DOHH2 (cell line): ENCODE data around the gene NUP160.
"Not testable (repeated sequence)": the region's sequence is repeated elsewhere in the genome, so short reads cannot be mapped to it uniquely, and the experiment has no call there.

Experiments
- H3F3A ChIP-seq: fragments of 200-600 bp; sonication (generic), shearing (Covaris generic); 2 replicates; pipeline ENCODE4 v1.6.0; 2016; ENCODE audit warnings: antibody characterized with exemption, mild to moderate bottlenecking; ENCODE audit not compliant: control insufficient read depth, insufficient read depth
- H3K27ac ChIP-seq: fragments of 200-600 bp; sonication (generic); 2 replicates; pipeline ENCODE4 v1.5.1; 2014; ENCODE audit warnings: low read depth, mild to moderate bottlenecking, low read length, moderate library complexity
- H3K27me3 ChIP-seq: fragments of 200-600 bp; sonication (generic); 2 replicates; pipeline ENCODE4 v1.6.1; 2014; ENCODE audit warnings: mild to moderate bottlenecking, low read length, mixed read lengths; ENCODE audit not compliant: control insufficient read depth
- H3K36me3 ChIP-seq: fragments of 200-600 bp; sonication (generic); 2 replicates; pipeline ENCODE4 v1.6.1; 2014; ENCODE audit warnings: mild to moderate bottlenecking, low read length, moderate library complexity, mixed read lengths; ENCODE audit not compliant: control insufficient read depth
- H3K4me1 ChIP-seq: fragments of 200-600 bp; sonication (generic); 2 replicates; pipeline ENCODE4 v1.6.1; 2014; ENCODE audit warnings: mild to moderate bottlenecking, low read length, mixed read lengths; ENCODE audit not compliant: control insufficient read depth
- H3K4me2 ChIP-seq: fragments of 200-600 bp; sonication (generic); 2 replicates; pipeline ENCODE4 v1.6.0; 2014; ENCODE audit warnings: mild to moderate bottlenecking, low read length, moderate library complexity
- H3K4me3 ChIP-seq: fragments of 200-600 bp; sonication (generic); 2 replicates; pipeline ENCODE4 v1.5.1; 2014; ENCODE audit warnings: mild to moderate bottlenecking, low read length, mixed read lengths
- H3K79me2 ChIP-seq: fragments of 200-600 bp; sonication (generic); 2 replicates; pipeline ENCODE4 v1.6.1; 2014; ENCODE audit warnings: mild to moderate bottlenecking, low read length, mixed read lengths; ENCODE audit not compliant: control insufficient read depth
- H3K9me2 ChIP-seq: fragments of 200-600 bp; sonication (generic); replicated peaks from 2 replicates; pipeline ENCODE4 v1.6.1; 2014; ENCODE audit warnings: mild to moderate bottlenecking, low read length, mixed read lengths; ENCODE audit not compliant: control insufficient read depth
- H3K9me3 ChIP-seq: fragments of 200-600 bp; sonication (generic); 2 replicates; pipeline ENCODE4 v1.6.1; 2014; ENCODE audit warnings: antibody characterized with exemption, low read length, mixed read lengths; ENCODE audit not compliant: control insufficient read depth, insufficient read depth
- H4K20me1 ChIP-seq: fragments of 200-600 bp; sonication (generic); 2 replicates; pipeline ENCODE4 v1.6.0; 2014; ENCODE audit warnings: low read depth, mild to moderate bottlenecking, antibody characterized with exemption, low read length, moderate library complexity; ENCODE audit not compliant: control insufficient read depth, insufficient read depth
- CTCF ChIP-seq: fragments of 200-600 bp; sonication (generic); IDR thresholded peaks from one replicate; pipeline ENCODE4 v1.5.1; 2014; ENCODE audit warnings: antibody characterized with exemption, mild to moderate bottlenecking, low read depth, low read length; ENCODE audit not compliant: poor library complexity, severe bottlenecking
- EZH2phosphoT487 ChIP-seq: fragments of 200-600 bp; sonication (generic); IDR thresholded peaks from 2 replicates; pipeline ENCODE4 v1.6.1; 2017; ENCODE audit warnings: borderline replicate concordance, mild to moderate bottlenecking, antibody characterized with exemption, low read length, moderate library complexity, mixed read lengths

NUP160 gene

GRCh38 chr11:47847892-47848699 is at the start of gene NUP160:
Gene NUP160, minus strand, starts transcription at chr11:47848350. Its CDS starts 32 bp downstream, at chr11:47848318.
- peaks cover 14% of the 10 kb centered on the region; the same call in 1 of the 2 replicates for H4K20me1 ChIP-seq
- peak within 1 kb of the TSS; percentile 31 for H3K27ac ChIP-seq
- H3K4me3 ChIP-seq, result peak within 1 kb of the TSS; percentile 98
- peak within 1 kb of the TSS; percentile 94 for H3K4me2 ChIP-seq
- peaks cover 15% of the 10 kb centered on the region for H3F3A ChIP-seq
- H3K9me3 ChIP-seq, result no peaks in the 10 kb centered on the region
- H3K79me2 ChIP-seq, result peaks cover 46% of the 10 kb centered on the region
- peaks cover 18% of the 10 kb centered on the region for H3K27me3 ChIP-seq
- H3K9me2 ChIP-seq, result no peaks in the 10 kb centered on the region
- H3K36me3 ChIP-seq, result peaks cover 41% of the 10 kb centered on the region
- H3K4me1 ChIP-seq, result peaks cover 53% of the 10 kb centered on the region
- TF ChIP-seq EZH2phosphoT487, result no peak
- TF ChIP-seq CTCF, result no peak

- Histone ChIP-seq H3K4me1 (peaks cover 17% of the 10 kb centered on the region), H3K4me2 (no peak overlapping the region), H3K27ac (no peak overlapping the region), H4K20me1 (no peaks in the 10 kb centered on the region), H3K27me3 (no peaks in the 10 kb centered on the region), H3K36me3 (no peaks in the 10 kb centered on the region), H3K79me2 (no peaks in the 10 kb centered on the region), H3K9me3 (no peaks in the 10 kb centered on the region), H3F3A (0 out of 2 replicates have a peak, but pooled peaks cover 4% of the 10 kb centered on the region), H3K9me2 (no peaks in the 10 kb centered on the region), H3K4me3 (no peak overlapping the region)
- TF ChIP-seq EZH2phosphoT487 (no peak), CTCF (no peak)
Observed at GRCh38 chr11:47896199-47896598, 48.0 kb upstream of the NUP160 start.

GRCh38 chr11:47895035-47895434 is 46.9 kb upstream of the NUP160 start:
- Histone ChIP-seq H4K20me1 (no peaks in the 10 kb centered on the region), H3K4me3 (no peak overlapping the region), H3K4me2 (no peak overlapping the region), H3K9me2 (no peaks in the 10 kb centered on the region), H3F3A (0 out of 2 replicates have a peak, but pooled peaks cover under 1% of the 10 kb centered on the region), H3K27me3 (peaks cover 4% of the 10 kb centered on the region; the same call in 1 of the 2 replicates), H3K4me1 (peaks cover 9% of the 10 kb centered on the region), H3K79me2 (no peaks in the 10 kb centered on the region), H3K36me3 (no peaks in the 10 kb centered on the region), H3K9me3 (no peaks in the 10 kb centered on the region), H3K27ac (no peak overlapping the region)
- TF ChIP-seq EZH2phosphoT487, result no peak
- TF ChIP-seq CTCF, result no peak

- not testable (repeated sequence) for H3K4me1 ChIP-seq, H4K20me1 ChIP-seq, H3K9me2 ChIP-seq, H3F3A ChIP-seq, H3K27ac ChIP-seq, H3K36me3 ChIP-seq, H3K4me2 ChIP-seq, H3K79me2 ChIP-seq, H3K4me3 ChIP-seq, H3K9me3 ChIP-seq
- peaks cover 19% of the 10 kb centered on the region for H3K27me3 ChIP-seq
Observed at GRCh38 chr11:47892546-47893276, 44.6 kb upstream of the NUP160 start.
